ENCODE data around the gene GPR62.
A peak's percentile ranks its signal among the peaks of the same experiment; 100 is the strongest.

The GPR62 gene

DNA sequence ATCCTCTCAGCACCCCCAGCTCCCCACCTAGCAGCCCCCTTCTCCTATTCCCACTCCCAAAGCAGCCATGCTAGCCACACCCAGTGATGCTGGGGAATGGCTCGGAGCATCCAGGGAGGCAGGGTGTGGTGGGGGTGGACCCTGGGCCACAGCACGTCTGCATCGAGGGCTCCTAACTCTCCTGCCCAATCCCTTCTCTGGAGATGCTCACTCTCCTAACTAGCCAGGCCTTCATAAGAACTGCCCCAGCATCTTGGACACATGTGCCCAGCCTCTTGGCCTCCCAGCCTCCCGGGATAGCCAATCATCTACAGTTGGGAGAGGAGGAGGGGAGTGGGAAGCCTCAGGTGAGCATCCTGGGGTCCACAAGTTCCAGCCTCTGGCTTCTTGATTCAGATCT, 9.3 kb downstream of the GPR62 start:
- Histone ChIP-seq H3K18ac (ENCODE audit: low read length) (no peak overlapping the region), H2BK120ac (ENCODE audit: insufficient read depth, low read length, poor library complexity) (no peak overlapping the region), H2BK5ac (ENCODE audit: low read depth, low read length, poor library complexity) (no peak overlapping the region), H2AFZ (ENCODE audit: insufficient read depth, low read length, poor library complexity) (no peak overlapping the region), H3K27me3 (ENCODE audit: insufficient read depth, low read length) (no peaks in the 10 kb centered on the region), H3K27ac (ENCODE audit: low read depth, low read length) (no peak overlapping the region), H3K14ac (ENCODE audit: low read length) (no peak overlapping the region), H3K4ac (ENCODE audit: low read depth, low read length) (no peak overlapping the region), H4K91ac (ENCODE audit: low read depth, low read length) (no peak overlapping the region), H3K9me3 (ENCODE audit: insufficient read depth, low read depth, low read length) (no peaks in the 10 kb centered on the region), H3K79me1 (ENCODE audit: low read length) (peaks cover 13% of the 10 kb centered on the region), H3K23ac (ENCODE audit: low read length) (no peak overlapping the region), H3K4me1 (ENCODE audit: control insufficient read depth in 1 of 2, insufficient read depth in 2 of 2, low read length in 2 of 2) (peaks cover 13 to 23% of the 10 kb centered on the region in 2 experiments), H2AK5ac (ENCODE audit: low read length) (no peak overlapping the region), H4K8ac (ENCODE audit: low read depth, low read length) (no peak overlapping the region), H2BK12ac (ENCODE audit: low read length) (no peak overlapping the region), H3K36me3 (ENCODE audit: control insufficient read depth in 1 of 2, insufficient read depth in 2 of 2, low read length in 2 of 2) (peaks cover 0 to 14% of the 10 kb centered on the region in 2 experiments), H3K79me2 (ENCODE audit: control insufficient read depth, insufficient read depth, low read length, poor library complexity) (peaks cover 10% of the 10 kb centered on the region), H3K4me3 (ENCODE audit: low read depth, low read length) (no peak overlapping the region), H3K9ac (ENCODE audit: low read length) (no peak overlapping the region), H4K12ac (ENCODE audit: low read depth, low read length) (no peak overlapping the region), H3K4me2 (ENCODE audit: low read length) (no peak overlapping the region)
- DNase-seq, result no peak
- WGBS (ENCODE audit: extremely low coverage, insufficient coverage, insufficient read length), result no CpG with 5 or more reads among the region's 4 CpGs

DNA sequence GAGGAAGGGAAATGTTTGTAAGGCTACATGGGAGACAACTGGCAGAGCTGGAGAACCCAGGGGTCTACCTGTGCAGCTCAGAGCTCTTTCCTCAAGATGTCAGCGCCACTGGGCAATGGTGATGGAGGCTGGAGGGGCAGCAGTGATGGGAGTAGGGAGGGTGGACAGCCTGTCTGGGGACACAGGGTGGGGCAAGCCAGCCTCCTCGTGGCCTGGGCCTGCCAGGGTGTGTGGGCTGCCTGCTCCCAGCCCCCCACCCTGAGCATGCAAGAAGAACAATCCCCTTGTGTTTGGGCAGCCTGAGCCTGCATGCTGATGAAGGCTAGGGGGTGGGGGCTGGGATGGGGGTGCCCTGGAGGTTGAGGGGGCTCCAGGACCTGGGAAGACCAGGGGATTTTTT, 10.8 kb downstream of the GPR62 start:
- no peak overlapping the region for H4K8ac ChIP-seq (ENCODE audit: low read depth, low read length)
- peak overlapping the region; percentile 31 for H2AK5ac ChIP-seq (ENCODE audit: low read length)
- H2BK120ac ChIP-seq (ENCODE audit: insufficient read depth, low read length, poor library complexity), result no peak overlapping the region
- peaks cover 13% of the 10 kb centered on the region for H3K79me1 ChIP-seq (ENCODE audit: low read length)
- no peak overlapping the region for H3K23ac ChIP-seq (ENCODE audit: low read length)
- H2BK5ac ChIP-seq (ENCODE audit: low read depth, low read length, poor library complexity), result no peak overlapping the region
- peaks cover 13 to 23% of the 10 kb centered on the region in 2 experiments for H3K4me1 ChIP-seq (ENCODE audit: control insufficient read depth in 1 of 2, insufficient read depth in 2 of 2, low read length in 2 of 2)
- peaks cover 0 to 2% of the 10 kb centered on the region in 2 experiments for H3K36me3 ChIP-seq (ENCODE audit: control insufficient read depth in 1 of 2, insufficient read depth in 2 of 2, low read length in 2 of 2)
- no peak overlapping the region for H3K18ac ChIP-seq (ENCODE audit: low read length)
- H3K4me2 ChIP-seq (ENCODE audit: low read length), result no peak overlapping the region
- H4K91ac ChIP-seq (ENCODE audit: low read depth, low read length), result no peak overlapping the region
- no peak overlapping the region for H3K9ac ChIP-seq (ENCODE audit: low read length)
- no peak for DNase-seq
- no peaks in the 10 kb centered on the region for H3K9me3 ChIP-seq (ENCODE audit: insufficient read depth, low read depth, low read length)
- peak overlapping the region; percentile 5 for H2AFZ ChIP-seq (ENCODE audit: insufficient read depth, low read length, poor library complexity)
- no peak overlapping the region for H3K4me3 ChIP-seq (ENCODE audit: low read depth, low read length)
- WGBS (ENCODE audit: extremely low coverage, insufficient coverage, insufficient read length), result no CpG with 5 or more reads among the region's 2 CpGs
- no peak overlapping the region for H3K4ac ChIP-seq (ENCODE audit: low read depth, low read length)
- H3K27ac ChIP-seq (ENCODE audit: low read depth, low read length), result no peak overlapping the region
- no peak overlapping the region for H3K14ac ChIP-seq (ENCODE audit: low read length)
- no peaks in the 10 kb centered on the region for H3K27me3 ChIP-seq (ENCODE audit: insufficient read depth, low read length)
- H2BK12ac ChIP-seq (ENCODE audit: low read length), result no peak overlapping the region
- H4K12ac ChIP-seq (ENCODE audit: low read depth, low read length), result no peak overlapping the region
- H3K79me2 ChIP-seq (ENCODE audit: control insufficient read depth, insufficient read depth, low read length, poor library complexity), result peaks cover 10% of the 10 kb centered on the region

DNA sequence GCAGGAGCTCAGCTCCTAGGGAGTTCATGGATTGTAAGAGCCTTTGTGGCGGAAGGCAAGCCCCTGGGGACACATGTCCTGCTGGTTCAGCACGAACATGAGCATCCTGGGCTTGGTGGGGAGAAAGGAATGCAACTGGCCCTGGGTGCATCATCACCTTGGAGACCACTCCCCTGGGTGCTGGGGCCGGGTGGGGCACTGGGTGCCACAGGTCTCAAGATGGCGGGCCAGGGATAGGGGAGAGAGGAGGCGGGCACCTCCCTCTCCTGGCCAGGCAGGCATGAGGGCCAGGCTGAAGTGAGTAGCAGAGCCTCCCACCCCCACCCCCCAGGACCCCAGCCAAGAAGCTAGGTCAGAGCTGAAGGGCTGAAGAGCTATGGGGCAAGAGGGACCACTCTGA, 11.3 kb downstream of the GPR62 start:
- no peak overlapping the region for H3K9ac ChIP-seq (ENCODE audit: low read length)
- no peaks in the 10 kb centered on the region for H3K27me3 ChIP-seq (ENCODE audit: insufficient read depth, low read length)
- peak overlapping the region; percentile 83 for H4K8ac ChIP-seq (ENCODE audit: low read depth, low read length)
- peak overlapping the region; percentile 66 for H3K4me3 ChIP-seq (ENCODE audit: low read depth, low read length)
- H2BK5ac ChIP-seq (ENCODE audit: low read depth, low read length, poor library complexity), result no peak overlapping the region
- no peak overlapping the region for H2BK12ac ChIP-seq (ENCODE audit: low read length)
- peaks cover 0 to 2% of the 10 kb centered on the region in 2 experiments for H3K36me3 ChIP-seq (ENCODE audit: control insufficient read depth in 1 of 2, insufficient read depth in 2 of 2, low read length in 2 of 2)
- peaks cover 13 to 23% of the 10 kb centered on the region in 2 experiments for H3K4me1 ChIP-seq (ENCODE audit: control insufficient read depth in 1 of 2, insufficient read depth in 2 of 2, low read length in 2 of 2)
- H3K4me2 ChIP-seq (ENCODE audit: low read length), result peak overlapping the region; percentile 62
- no peak overlapping the region for H2AFZ ChIP-seq (ENCODE audit: insufficient read depth, low read length, poor library complexity)
- H4K12ac ChIP-seq (ENCODE audit: low read depth, low read length), result no peak overlapping the region
- H2AK5ac ChIP-seq (ENCODE audit: low read length), result peak overlapping the region; percentile 83
- H4K91ac ChIP-seq (ENCODE audit: low read depth, low read length), result peak overlapping the region; percentile 85
- H3K23ac ChIP-seq (ENCODE audit: low read length), result no peak overlapping the region
- peak overlapping the region; percentile 60 for H3K18ac ChIP-seq (ENCODE audit: low read length)
- H3K9me3 ChIP-seq (ENCODE audit: insufficient read depth, low read depth, low read length), result no peaks in the 10 kb centered on the region
- peaks cover 13% of the 10 kb centered on the region for H3K79me1 ChIP-seq (ENCODE audit: low read length)
- DNase-seq, result no peak
- peak overlapping the region; percentile 19 for H3K4ac ChIP-seq (ENCODE audit: low read depth, low read length)
- no CpG with 5 or more reads among the region's 5 CpGs for WGBS (ENCODE audit: extremely low coverage, insufficient coverage, insufficient read length)
- H3K14ac ChIP-seq (ENCODE audit: low read length), result peak overlapping the region; percentile 89
- H3K27ac ChIP-seq (ENCODE audit: low read depth, low read length), result no peak overlapping the region
- H3K79me2 ChIP-seq (ENCODE audit: control insufficient read depth, insufficient read depth, low read length, poor library complexity), result peaks cover 10% of the 10 kb centered on the region
- H2BK120ac ChIP-seq (ENCODE audit: insufficient read depth, low read length, poor library complexity), result no peak overlapping the region

DNA sequence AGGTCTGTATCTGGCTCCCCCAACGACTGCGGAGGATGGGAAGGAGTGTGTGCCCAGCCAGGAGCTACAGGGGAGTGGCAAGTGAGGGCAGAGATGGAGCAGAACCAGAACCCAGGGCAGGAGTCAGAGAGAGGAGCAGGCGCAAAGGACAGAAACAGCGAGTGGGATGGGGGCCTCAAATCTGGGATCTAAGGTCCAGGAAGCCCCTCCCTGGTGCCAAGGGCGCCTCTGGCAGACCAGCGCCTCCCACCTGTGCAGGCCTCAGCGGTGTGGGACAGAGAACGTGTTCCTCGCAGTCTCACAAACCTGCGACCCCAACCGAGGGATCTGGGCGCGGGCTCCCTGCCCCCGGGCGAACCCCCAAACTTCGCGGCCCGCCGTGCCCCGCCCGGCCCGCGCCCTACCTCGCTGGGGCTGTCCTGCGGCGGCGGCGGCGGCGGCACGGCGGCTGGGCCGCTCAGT, 11.8 kb downstream of the GPR62 start:
- no CpG with 5 or more reads among the region's 33 CpGs for WGBS (ENCODE audit: extremely low coverage, insufficient coverage, insufficient read length)
- H2AFZ ChIP-seq (ENCODE audit: insufficient read depth, low read length, poor library complexity), result peak overlapping the region; percentile 79

More for the DNA sequence above, 11.8 kb downstream of the GPR62 start:
- Histone ChIP-seq H3K18ac (ENCODE audit: low read length) (peak overlapping the region; percentile 60), H4K8ac (ENCODE audit: low read depth, low read length) (peak overlapping the region; percentile 83), H3K79me2 (ENCODE audit: control insufficient read depth, insufficient read depth, low read length, poor library complexity) (peaks cover 10% of the 10 kb centered on the region), H3K27me3 (ENCODE audit: insufficient read depth, low read length) (no peaks in the 10 kb centered on the region), H3K14ac (ENCODE audit: low read length) (peak overlapping the region; percentile 89), H2BK12ac (ENCODE audit: low read length) (peak overlapping the region; percentile 38), H2BK120ac (ENCODE audit: insufficient read depth, low read length, poor library complexity) (peak overlapping the region; percentile 74), H3K23ac (ENCODE audit: low read length) (no peak overlapping the region), H3K4ac (ENCODE audit: low read depth, low read length) (peak overlapping the region; percentile 19), H3K36me3 (ENCODE audit: control insufficient read depth in 1 of 2, insufficient read depth in 2 of 2, low read length in 2 of 2) (peaks cover 0 to 2% of the 10 kb centered on the region in 2 experiments), H3K79me1 (ENCODE audit: low read length) (peaks cover 13% of the 10 kb centered on the region), H2BK5ac (ENCODE audit: low read depth, low read length, poor library complexity) (peak overlapping the region; percentile 10), H4K91ac (ENCODE audit: low read depth, low read length) (peak overlapping the region; percentile 85), H3K9me3 (ENCODE audit: insufficient read depth, low read depth, low read length) (no peaks in the 10 kb centered on the region), H2AK5ac (ENCODE audit: low read length) (peak overlapping the region; percentile 83), H3K9ac (ENCODE audit: low read length) (peak overlapping the region; percentile 0), H3K4me3 (ENCODE audit: low read depth, low read length) (peak overlapping the region; percentile 66), H3K27ac (ENCODE audit: low read depth, low read length) (peak overlapping the region; percentile 56), H3K4me1 (ENCODE audit: control insufficient read depth in 1 of 2, insufficient read depth in 2 of 2, low read length in 2 of 2) (peaks cover 13 to 23% of the 10 kb centered on the region in 2 experiments), H4K12ac (ENCODE audit: low read depth, low read length) (peak overlapping the region; percentile 85), H3K4me2 (ENCODE audit: low read length) (peak overlapping the region; percentile 62)
- DNase-seq, result no peak
